Placental pericyte (primary cell): Measurements from ENCODE around the gene EIF4E2. TPM values are rescaled to one million over a fixed set of nuclear protein-coding genes. Genes with fewer than 3 reads are reported as not detected.

Source experiments
- total RNA-seq: library from RNA; depleted of rRNA; stranded (reverse); fragments of >200 nt; gene quantifications from 2 replicates; pipeline ENCODE4 v1.2.3, GENCODE V29; 2012

The EIF4E2 gene
- 70.0 and 91.8 TPM in 2 replicates for total RNA-seq

GRCh38 chr2:232550354-232551249 is at the start of gene EIF4E2, which contains the start of gene TIGD1:
Gene EIF4E2, plus strand, starts transcription at chr2:232550689. Its CDS starts 36 bp downstream, at chr2:232550725.
Gene TIGD1, minus strand, starts transcription at chr2:232550557. Its CDS starts 675 bp downstream, at chr2:232549882.

GRCh38 chr2:232519581-232520438 is 30.7 kb upstream of the EIF4E2 start, which contains the start of gene PRSS56:
Gene PRSS56, plus strand, starts transcription at chr2:232520388. Its CDS starts 211 bp downstream, at chr2:232520599.

GRCh38 chr2:232525791-232526371 is 24.6 kb upstream of the EIF4E2 start, which contains the start of gene CHRND:
Gene CHRND, plus strand, starts transcription at chr2:232526160. Its CDS starts 56 bp downstream, at chr2:232526216.

GRCh38 chr2:232539298-232540231 is 10.9 kb upstream of the EIF4E2 start, which contains the start of gene CHRNG:
Gene CHRNG, plus strand, starts transcription at chr2:232539692. Its CDS starts 56 bp downstream, at chr2:232539748.

Other genes starting within 250 kb of the EIF4E2 start
- gene ALPP, start 171.9 kb upstream of the EIF4E2 start, total RNA-seq: under 0.01 TPM in 1 of 2 replicates, not detected in the other
- not detected in 2 replicates for gene ALPG, start 143.8 kb upstream of the EIF4E2 start, total RNA-seq
- gene ALPI, start 94.5 kb upstream of the EIF4E2 start, total RNA-seq: not detected in 2 replicates
- not detected in 2 replicates for gene ECEL1, start 62.9 kb upstream of the EIF4E2 start, total RNA-seq
- not detected in 2 replicates for gene PRSS56, start 30.3 kb upstream of the EIF4E2 start, total RNA-seq
- gene CHRND, start 24.5 kb upstream of the EIF4E2 start, total RNA-seq: not detected in 2 replicates
- gene CHRNG, start 11.0 kb upstream of the EIF4E2 start, total RNA-seq: not detected in 2 replicates
- 5.4 and 5.5 TPM in 2 replicates for gene TIGD1, start 132 bp upstream of the EIF4E2 start, total RNA-seq
- 0.14 and 0.22 TPM in 2 replicates for gene EFHD1, start 82.9 kb downstream of the EIF4E2 start, total RNA-seq
- gene GIGYF2, start 146.6 kb downstream of the EIF4E2 start, total RNA-seq: 53.0 and 55.5 TPM in 2 replicates
- gene KCNJ13, start 225.9 kb downstream of the EIF4E2 start, total RNA-seq: 0.22 TPM in 1 of 2 replicates, not detected in the other